Measurements from ENCODE around the gene NAA80. TPM values are rescaled to one million over a fixed set of nuclear protein-coding genes. Genes with fewer than 3 reads are reported as not detected.
A peak's percentile ranks its signal among the peaks of the same experiment; 100 is the strongest.

Gene NAA80
- polyA plus RNA-seq, 3 donors, result 2.3 to 21.3 (median 4.6) TPM

DNA sequence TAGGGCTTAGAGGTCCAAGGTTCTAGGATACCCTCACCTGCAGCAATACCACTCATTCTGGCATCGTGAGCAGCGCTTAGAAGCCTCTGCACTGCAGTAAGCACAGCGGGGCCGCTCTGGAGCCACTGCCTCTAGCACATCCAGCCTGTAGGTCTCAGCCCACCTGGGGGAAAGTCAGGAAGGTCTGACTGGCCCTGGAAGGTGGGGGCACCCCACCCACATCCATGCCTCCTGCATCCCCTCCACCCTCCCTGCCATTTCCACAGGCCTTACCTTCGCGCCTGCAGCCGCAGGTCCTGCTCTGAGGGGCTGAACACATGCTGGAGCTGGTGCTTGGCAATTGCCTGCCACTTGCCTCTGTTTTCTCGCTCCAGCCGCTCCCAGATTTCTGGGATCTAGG lies 42.3 kb upstream of the NAA80 start:
- peaks cover 7 to 9% of the 10 kb centered on the region in 2 donors for H3K36me3 Mint-ChIP-seq
- H3K27me3 ChIP-seq (ENCODE audit: control insufficient read depth in 2 of 2, insufficient read depth in 2 of 2, low read length in 2 of 2), result no peaks in the 10 kb centered on the region
- DNase-seq, result no peak
- intact Hi-C loops (cut with micrococcal nuclease), result no loop called here
- H3K27ac ChIP-seq (ENCODE audit: low read depth in 1 of 2, low read length in 2 of 2), result peak overlapping the region; percentile 91 to 98
- peaks cover 0 to 2% of the 10 kb centered on the region in 2 donors for H3K36me3 ChIP-seq (replicated peaks in 1 of 2; ENCODE audit: control insufficient read depth in 1 of 2, insufficient read depth in 2 of 2, low read length in 2 of 2)
- no peaks in the 10 kb centered on the region for H3K27me3 Mint-ChIP-seq (ENCODE audit: low read depth in 3 of 3)
- peak overlapping the region; percentile 79 to 88 for H3K4me3 Mint-ChIP-seq
- H3K4me1 Mint-ChIP-seq, result peaks cover 69% of the 10 kb centered on the region
- peak overlapping the region; percentile 50 to 94 (median 83) for H3K4me3 ChIP-seq (replicated peaks in 1 of 3; ENCODE audit: low read depth in 2 of 3, low read length in 3 of 3)
- H3K9me3 Mint-ChIP-seq, result no peaks in the 10 kb centered on the region
- peak overlapping the region; percentile 95 for H3K4me2 ChIP-seq (replicated peaks; ENCODE audit: extremely low read depth, low read length, poor library complexity, severe bottlenecking)
- no peaks in the 10 kb centered on the region for H3K9me3 ChIP-seq (replicated peaks in 1 of 2; ENCODE audit: control insufficient read depth in 1 of 2, insufficient read depth in 1 of 2, low read length in 2 of 2)
- H3K4me1 ChIP-seq (ENCODE audit: control insufficient read depth in 1 of 2, insufficient read depth in 2 of 2, low read length in 2 of 2), result peaks cover 59 to 92% of the 10 kb centered on the region in 2 donors
- 95% methylated on average over 5 of the region's 9 CpGs for WGBS (ENCODE audit: insufficient coverage)
- TF ChIP-seq, protein P1, sequence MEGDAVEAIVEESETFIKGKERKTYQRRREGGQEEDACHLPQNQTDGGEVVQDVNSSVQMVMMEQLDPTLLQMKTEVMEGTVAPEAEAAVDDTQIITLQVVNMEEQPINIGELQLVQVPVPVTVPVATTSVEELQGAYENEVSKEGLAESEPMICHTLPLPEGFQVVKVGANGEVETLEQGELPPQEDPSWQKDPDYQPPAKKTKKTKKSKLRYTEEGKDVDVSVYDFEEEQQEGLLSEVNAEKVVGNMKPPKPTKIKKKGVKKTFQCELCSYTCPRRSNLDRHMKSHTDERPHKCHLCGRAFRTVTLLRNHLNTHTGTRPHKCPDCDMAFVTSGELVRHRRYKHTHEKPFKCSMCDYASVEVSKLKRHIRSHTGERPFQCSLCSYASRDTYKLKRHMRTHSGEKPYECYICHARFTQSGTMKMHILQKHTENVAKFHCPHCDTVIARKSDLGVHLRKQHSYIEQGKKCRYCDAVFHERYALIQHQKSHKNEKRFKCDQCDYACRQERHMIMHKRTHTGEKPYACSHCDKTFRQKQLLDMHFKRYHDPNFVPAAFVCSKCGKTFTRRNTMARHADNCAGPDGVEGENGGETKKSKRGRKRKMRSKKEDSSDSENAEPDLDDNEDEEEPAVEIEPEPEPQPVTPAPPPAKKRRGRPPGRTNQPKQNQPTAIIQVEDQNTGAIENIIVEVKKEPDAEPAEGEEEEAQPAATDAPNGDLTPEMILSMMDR (IDR thresholded peaks at IDR 0.05), result no peak
- peaks cover 13% of the 10 kb centered on the region for H4K20me1 ChIP-seq (ENCODE audit: insufficient read depth, low read length)
- peak overlapping the region; percentile 77 for H2AFZ ChIP-seq (ENCODE audit: insufficient read depth, low read depth, low read length, poor library complexity, severe bottlenecking)
- H3K27ac Mint-ChIP-seq, result peak overlapping the region in 5 of 7 donors; percentile 91 to 96 (median 94)
- peaks cover 61% of the 10 kb centered on the region for H3K79me2 ChIP-seq (ENCODE audit: insufficient read depth, low read length)
- peak overlapping the region; percentile 94 for H3K9ac ChIP-seq (ENCODE audit: insufficient read depth, low read length, poor library complexity, severe bottlenecking)

DNA sequence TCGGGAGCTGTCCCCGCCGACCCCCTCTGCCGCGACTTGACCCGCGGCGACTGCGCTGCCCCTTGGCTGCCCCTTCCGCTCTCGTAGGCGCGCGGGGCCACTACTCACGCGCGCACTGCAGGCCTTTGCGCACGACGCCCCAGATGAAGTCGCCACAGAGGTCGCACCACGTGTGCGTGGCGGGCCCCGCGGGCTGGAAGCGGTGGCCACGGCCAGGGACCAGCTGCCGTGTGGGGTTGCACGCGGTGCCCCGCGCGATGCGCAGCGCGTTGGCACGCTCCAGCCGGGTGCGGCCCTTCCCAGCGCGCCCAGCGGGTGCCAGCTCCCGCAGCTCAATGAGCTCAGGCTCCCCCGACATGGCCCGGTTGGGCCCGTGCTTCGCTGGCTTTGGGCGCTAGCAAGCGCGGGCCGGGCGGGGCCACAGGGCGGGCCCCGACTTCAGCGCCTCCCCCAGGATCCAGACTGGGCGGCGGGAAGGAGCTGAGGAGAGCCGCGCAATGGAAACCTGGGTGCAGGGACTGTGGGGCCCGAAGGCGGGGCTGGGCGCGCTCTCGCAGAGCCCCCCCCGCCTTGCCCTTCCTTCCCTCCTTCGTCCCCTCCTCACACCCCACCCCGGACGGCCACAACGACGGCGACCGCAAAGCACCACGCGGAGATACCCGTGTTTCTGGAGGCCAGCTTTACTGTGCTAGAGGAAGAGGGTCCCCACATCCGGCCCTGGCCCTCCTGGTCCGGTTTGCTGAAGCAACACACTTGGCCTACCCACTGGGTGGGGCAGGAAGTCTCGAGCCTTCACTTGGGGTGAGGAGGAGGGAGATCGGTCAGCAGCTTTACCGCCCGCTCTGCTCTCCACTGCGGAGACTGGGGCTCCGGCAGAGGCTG lies 41.5 kb upstream of the NAA80 start, which contains the start of gene RASSF1:
Gene RASSF1, minus strand, starts transcription at position 389 of the 882 bp plus-strand sequence. Its CDS starts 31 bp downstream, at position 358.
- no peaks in the 10 kb centered on the region for H3K9me3 Mint-ChIP-seq
- Histone ChIP-seq H3K79me2 (ENCODE audit: insufficient read depth, low read length) (peaks cover 69% of the 10 kb centered on the region), H2AFZ (ENCODE audit: insufficient read depth, low read depth, low read length, poor library complexity, severe bottlenecking) (peak within 1 kb of the TSS; percentile 77), H3K4me2 (replicated peaks; ENCODE audit: extremely low read depth, low read length, poor library complexity, severe bottlenecking) (peak within 1 kb of the TSS; percentile 95), H3K27ac (ENCODE audit: low read depth in 1 of 2, low read length in 2 of 2) (peak within 1 kb of the TSS; percentile 91 to 98), H3K4me1 (ENCODE audit: control insufficient read depth in 1 of 2, insufficient read depth in 2 of 2, low read length in 2 of 2) (peaks cover 59 to 92% of the 10 kb centered on the region in 2 donors), H3K4me3 (replicated peaks in 1 of 3; ENCODE audit: low read depth in 2 of 3, low read length in 3 of 3) (peak within 1 kb of the TSS; percentile 50 to 94 (median 83)), H3K9ac (ENCODE audit: insufficient read depth, low read length, poor library complexity, severe bottlenecking) (peak within 1 kb of the TSS; percentile 94), H3K9me3 (replicated peaks in 1 of 2; ENCODE audit: control insufficient read depth in 1 of 2, insufficient read depth in 1 of 2, low read length in 2 of 2) (no peaks in the 10 kb centered on the region), H4K20me1 (ENCODE audit: insufficient read depth, low read length) (peaks cover 21% of the 10 kb centered on the region), H3K36me3 (replicated peaks in 1 of 2; ENCODE audit: control insufficient read depth in 1 of 2, insufficient read depth in 2 of 2, low read length in 2 of 2) (peaks cover 6 to 10% of the 10 kb centered on the region in 2 donors), H3K27me3 (ENCODE audit: control insufficient read depth in 2 of 2, insufficient read depth in 2 of 2, low read length in 2 of 2) (no peaks in the 10 kb centered on the region)
- H3K4me1 Mint-ChIP-seq, result peaks cover 69% of the 10 kb centered on the region
- peaks cover 13 to 18% of the 10 kb centered on the region in 2 donors for H3K36me3 Mint-ChIP-seq
- TF ChIP-seq, protein P1 (IDR thresholded peaks at IDR 0.05), result no peak
- DNase-seq, result peak; percentile 47 to 63 (median 60)
- intact Hi-C loops (cut with micrococcal nuclease), result no loop called here
- no peaks in the 10 kb centered on the region for H3K27me3 Mint-ChIP-seq (ENCODE audit: low read depth in 3 of 3)
- WGBS (ENCODE audit: insufficient coverage), result under 1% methylated on average over 80 of the region's 85 CpGs
- H3K27ac Mint-ChIP-seq, result peak within 1 kb of the TSS; percentile 94 to 99 (median 96)
- peak within 1 kb of the TSS; percentile 79 to 96 for H3K4me3 Mint-ChIP-seq
